CD4-positive, alpha-beta T cell treated with Interleukin-4 for 1 hour (primary cell): ENCODE data around the gene THBS2.

Experiments used
- DNase-seq, 2 donors: peaks; one replicate each; pipeline ENCODE4 v3.0.0-alpha.2; 2020 to 2022

The THBS2 gene

DNA sequence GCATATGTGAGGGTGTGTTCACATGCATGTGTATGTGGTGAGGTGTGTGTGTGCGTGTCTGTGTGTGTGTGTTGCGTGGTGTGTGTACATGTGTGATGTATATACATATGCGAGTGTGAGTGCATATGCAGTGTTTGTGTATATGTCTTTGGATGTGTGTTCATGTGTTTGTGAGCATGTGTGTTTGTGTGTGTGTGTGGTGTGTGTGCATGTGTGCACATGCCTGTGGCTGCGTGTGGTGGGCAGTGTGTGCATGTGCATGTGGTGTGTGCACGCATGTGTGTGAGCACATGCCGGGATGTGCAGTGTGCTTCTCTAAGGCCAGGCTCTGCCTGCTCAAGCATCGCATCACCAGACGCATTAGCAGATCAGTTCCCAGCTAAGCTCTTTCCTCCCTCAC lies 5.7 kb downstream of the THBS2 start:
- no peak for DNase-seq

DNA sequence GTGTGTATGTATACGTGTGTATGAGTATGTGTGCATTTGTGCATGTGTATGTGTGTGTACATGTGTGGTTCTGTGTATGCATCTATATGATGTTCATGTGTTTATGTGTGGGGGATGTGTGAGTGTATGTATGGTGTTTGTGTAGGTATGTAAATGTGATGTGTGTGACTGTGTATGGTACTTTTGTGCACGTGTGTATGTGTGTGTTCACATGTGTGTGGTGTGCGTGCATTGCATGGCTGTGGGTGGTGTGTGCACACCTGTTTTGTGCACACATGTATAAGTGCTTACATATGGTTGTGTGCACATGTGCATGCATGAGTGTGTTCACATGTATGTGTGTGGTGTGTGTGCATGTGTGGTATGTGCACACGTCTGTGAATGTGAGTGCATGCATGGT lies 6.2 kb downstream of the THBS2 start:
- no peak for DNase-seq

DNA sequence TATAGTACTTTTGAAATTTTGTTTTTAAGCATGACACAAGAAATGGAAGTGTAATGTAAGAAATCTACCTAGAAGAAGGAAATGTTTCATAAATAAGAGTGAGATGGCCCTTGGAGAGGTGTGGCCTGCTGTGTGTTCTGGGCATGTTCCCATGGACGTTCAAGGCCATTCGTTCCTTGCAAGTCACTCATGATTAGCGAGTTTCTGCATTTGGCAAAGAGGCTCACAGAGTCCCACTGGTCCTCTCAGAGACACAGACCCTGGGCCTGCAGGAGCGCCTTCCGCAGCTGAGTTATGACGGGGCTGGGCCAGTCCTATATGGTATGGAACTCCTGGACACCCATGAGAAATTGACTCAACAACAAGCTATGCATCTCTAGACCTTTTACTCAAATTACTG lies 7.2 kb downstream of the THBS2 start:
- DNase-seq: no peak

DNA sequence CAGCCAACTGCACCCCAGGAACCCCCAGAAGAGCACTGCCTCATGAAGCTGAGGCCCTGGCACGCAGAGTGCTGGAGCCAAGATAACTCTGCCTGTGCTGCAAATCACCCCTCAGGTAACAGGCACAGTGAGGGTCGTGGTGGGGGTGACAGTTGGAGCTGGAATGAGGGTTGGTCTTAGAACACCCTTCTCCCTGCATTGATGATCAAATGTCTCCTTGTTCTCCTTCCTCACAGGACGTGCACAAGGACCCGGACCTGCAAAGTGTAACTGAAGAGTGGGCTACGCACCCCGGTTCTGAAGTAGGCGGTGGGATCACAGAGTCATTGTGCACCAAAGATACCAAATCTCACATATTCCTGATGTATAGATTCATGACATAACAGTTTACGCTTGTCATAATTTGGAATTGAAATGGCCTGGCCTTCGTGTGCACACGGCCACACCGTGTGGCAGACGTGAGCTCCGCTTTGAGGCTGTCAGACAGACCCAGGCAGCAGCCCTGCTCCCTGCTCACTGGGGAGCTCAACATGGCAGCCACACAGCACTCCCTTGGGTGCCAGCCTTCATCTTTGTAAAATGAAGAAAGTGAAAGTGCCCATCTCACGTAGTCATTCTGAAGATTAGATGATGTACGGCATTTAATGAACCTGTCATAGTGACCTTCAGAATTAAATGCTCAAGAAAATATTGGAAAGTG lies 8.8 kb downstream of the THBS2 start:
- DNase-seq: no peak

DNA sequence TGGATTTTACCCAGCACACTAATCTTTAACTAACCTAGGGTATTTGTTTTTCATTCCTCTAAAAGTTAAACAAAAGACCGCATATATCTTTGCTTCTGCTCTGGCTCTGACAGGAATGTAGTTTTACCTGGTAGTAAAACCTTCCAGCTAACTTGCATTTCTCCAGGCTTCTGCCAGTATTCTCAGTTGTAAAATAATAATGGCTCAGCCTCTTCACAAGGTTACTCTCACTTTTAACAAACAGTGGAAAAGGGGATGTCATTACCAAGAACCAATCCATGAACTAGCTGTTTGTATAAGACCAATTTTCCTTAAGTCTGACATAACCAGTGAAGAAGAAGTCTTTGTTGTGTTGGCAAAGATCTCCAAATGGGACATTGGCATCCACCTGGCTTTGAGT lies 10.0 kb downstream of the THBS2 start:
- DNase-seq: no peak

DNA sequence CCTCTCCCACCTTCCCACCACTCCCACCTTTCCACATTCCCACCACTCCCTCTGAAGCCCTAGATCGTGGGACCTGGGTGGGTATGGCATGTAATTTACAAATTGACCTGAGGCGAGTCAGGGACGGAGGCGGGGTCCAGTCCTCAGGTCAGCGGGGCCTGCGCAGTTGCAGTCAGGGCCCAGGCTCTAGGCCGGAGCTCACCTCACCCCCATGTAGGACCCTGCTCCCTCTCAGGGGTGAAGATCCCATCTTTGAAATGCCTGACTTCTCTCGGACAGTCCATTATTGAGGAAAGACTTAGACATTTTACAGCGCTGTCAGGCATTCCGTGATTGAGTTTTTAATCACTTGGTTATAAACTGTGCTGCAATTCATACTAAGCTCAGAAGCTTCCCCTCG lies 10.5 kb downstream of the THBS2 start:
- no peak for DNase-seq

DNA sequence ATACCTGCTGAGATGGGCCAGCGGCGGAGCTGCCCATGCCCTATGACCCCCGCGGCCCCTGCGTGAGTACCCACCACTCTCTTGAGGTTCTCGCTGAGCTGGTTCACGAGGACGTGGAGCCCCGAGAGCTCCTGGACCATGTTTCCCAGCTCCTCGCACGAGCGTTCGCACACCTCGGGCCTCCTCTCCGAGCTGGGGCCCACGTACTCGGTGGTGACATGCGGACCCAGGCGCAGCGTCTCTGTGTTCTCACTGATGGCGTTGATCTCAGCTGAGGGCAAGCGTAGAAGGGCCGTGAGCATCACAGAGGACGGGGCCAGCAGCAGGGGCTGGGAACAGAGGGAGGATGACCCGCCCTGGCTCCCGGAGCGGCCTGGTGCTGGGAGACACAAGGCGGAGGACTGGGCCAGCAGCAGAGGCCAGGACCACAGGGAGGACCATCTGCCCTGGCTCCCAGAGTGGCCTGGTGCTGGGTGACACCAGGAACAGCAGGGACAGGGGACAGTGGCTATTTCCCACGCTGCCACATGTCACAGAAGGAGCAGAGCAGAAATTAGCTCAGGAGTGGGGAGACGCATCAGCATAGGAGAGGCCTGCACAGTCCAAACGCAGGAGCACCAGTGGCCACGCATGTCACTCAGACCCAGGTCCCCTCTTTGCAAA lies 11.8 kb downstream of the THBS2 start:
- no peak for DNase-seq

DNA sequence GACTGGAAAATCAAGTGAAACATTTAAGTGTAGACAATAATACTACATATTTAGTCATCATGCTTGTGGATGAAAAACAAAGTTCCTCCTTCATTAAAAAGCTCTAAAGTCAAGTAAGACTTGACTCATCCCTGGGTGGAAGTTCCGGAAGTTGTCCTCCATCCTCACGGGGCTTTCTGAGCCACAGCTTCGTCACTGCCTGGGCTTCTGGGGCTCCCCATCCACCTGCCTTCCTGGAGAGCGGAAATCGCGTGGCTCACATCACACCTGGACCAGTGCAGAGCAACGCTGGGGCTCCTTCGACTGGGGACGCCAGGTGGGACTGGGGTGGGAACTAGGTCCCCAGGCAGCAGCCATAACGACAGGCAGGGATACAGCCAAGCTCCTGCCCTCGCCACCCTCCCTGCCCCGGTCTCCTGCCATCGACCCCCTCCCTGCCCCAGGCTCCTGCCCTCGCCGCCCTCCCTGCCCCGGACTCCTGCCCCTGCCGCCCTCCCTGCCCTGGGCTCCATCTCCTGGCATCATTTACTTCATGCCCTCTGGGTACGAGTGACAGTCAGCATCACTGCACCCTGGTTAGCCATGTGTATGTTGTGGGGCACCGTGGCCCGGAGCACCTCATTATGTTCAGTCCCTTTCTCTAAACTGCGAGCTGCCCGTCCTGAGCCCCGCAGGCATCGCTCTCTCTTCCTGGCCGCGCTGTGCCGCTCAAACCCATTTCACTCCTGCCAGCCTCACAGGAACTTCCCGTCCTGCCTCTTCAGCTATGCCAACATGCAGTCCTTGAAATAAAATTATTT lies 12.9 kb downstream of the THBS2 start:
- DNase-seq: no peak

DNA sequence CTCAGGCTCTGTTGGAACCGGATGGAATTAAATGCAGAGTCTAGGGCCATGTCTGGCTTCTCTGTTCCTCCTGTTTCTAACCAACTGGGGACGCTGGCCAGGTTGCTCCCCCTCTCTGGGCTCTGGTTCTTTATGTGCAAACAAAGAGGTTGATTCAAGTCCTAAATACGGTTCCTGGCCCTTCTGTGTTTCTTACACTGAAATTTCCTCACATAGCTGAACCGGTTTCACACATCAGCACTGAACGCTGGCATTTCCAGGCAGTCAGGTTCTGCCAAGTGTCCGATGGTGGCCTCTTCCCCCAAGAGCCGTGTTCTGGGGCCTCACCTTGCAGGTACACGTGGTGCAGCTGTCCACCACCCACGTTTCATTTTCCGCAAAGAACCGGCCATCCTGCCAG lies 13.5 kb downstream of the THBS2 start:
- no peak for DNase-seq

DNA sequence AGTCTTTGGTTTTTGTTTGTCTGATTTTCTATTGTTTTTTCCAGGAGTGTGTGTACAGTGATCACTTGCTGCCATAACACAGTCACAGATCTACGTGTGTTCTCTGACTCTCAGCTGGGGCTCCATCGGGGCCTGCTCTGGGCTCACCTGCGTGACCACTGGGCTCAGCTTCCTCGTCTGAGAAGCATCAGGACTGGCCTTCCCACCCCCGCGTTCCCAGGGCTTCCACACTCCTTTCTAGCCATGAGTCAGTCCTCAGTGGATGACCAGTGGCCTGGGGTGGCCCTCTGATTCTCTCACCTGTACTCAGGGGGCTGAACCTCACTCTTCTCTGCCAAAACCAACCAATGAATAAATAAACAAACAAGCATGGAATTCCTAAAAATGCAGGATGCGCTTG lies 14.5 kb downstream of the THBS2 start:
- DNase-seq: no peak

DNA sequence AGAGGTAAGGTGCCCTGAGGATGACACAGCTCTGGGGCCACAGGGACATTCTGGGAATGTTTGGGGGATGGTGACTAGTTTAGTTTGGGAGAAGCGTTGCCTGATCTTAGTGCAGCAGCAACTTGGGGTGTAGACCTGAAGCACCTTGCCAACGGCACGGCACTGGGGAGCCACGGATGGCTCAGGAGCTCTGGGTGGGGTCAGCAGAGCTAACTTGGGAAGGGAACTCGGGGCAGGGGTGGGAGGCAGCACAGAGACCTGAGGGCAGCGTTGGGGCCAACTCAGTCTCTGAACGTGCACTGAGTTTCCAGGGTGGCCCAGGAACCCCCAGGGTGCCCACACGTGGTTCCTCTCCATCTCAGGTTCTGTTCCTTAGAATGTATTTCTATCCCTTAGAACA lies 14.9 kb downstream of the THBS2 start:
- no peak for DNase-seq

DNA sequence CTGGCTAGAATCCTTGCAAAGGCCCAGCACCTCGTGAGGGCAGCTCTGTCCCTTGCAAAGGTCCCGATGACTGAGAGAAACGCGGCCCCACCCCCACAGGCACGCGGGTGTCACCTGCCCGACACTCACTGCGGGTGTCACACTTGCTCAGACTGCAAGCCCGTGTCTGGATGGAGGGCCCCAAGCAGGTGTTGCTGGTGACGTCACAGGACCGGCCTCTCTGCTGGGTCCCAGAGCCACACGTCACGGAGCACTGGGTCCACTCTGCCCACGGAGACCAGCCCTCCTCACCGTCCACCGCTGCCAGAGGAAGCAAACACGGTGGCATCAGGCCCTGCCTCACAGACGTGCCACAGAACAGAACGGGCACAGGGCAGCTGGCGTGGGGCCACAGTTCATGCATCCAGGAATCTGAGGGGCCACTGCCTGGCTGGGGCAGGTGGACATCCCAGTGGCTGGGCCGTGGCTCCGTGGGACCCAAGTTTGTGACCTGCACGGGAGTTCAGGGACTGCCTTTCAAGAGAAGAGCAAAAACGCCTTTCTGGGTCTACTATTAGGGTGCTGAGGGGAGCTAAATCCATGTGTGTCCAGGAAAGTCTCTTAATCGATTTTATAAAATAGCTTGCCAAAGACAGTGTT lies 16.0 kb downstream of the THBS2 start:
- DNase-seq: no peak

DNA sequence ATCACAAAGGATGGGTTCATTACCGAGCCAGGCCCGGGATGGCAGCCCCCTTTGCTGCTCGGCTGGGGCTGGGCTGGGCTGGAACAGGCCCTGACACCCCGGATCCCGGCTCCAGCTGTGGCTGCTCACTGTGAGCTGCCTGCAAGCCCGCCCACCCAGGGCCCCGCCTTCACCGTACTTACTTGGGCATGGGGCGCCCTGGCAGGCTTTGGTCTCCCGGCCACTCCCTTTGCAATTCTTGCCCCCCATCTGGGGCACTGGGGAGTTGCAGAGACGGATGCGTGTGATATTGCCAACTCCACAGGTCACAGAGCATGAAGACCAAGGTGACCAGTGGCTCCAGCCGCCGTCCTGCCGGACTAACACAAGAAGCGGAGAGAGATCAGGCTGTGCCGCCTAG lies 16.7 kb downstream of the THBS2 start:
- DNase-seq: no peak

DNA sequence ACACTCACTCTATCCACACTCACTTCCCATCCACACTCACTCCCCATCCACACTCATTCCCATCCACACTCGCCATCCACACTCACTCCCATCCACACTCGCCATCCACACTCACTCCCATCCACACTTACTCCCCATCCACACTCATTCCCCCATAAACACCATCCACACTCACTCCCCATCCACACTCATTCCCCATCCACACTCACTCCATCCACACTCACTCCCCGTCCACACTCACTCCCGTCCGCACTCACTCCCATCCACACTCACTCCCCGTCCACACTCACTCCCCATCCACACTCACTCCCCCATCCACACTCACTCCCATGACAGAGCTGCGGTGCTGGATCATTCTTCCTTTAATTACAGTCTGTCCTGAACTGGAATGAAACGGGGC lies 17.1 kb downstream of the THBS2 start:
- no peak for DNase-seq

DNA sequence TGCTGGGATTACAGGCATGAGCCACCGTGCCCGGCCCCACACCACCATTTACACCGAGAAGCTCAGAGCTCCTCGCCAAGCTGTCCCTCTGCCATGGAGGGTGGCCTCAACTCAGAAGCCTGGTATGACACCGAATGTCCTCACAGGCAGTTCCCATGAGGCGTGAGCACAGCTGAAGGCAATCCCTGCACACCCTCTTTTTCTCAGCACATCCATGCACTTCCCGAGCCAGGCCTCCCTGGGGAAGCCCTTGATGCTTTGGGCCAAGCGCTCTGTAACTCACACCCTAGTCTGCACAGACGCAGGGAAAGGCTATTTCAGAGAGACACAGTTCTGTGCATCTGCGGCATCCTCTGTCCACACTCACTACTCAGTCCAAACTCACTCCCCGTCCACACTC lies 18.4 kb downstream of the THBS2 start:
- DNase-seq: no peak

DNA sequence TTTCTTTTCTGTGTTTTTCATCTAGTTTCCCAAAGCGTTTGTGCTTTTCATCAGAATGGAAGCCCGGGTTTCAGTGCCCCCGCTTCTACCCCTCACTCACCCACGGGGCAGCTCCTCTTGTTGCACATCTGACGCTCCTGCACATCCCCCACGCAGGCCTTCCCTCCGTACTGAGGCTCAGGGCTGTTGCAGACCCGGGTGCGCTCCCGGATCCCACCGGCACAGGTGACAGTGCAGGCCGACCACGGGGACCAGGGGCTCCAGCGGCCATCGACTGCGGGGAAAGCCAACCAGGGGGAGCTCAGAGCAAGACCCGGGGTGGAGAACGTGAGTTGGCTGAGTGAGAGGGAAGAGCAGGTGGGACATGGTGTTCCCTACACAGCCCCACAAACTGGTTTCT lies 19.0 kb downstream of the THBS2 start:
- no peak for DNase-seq

DNA sequence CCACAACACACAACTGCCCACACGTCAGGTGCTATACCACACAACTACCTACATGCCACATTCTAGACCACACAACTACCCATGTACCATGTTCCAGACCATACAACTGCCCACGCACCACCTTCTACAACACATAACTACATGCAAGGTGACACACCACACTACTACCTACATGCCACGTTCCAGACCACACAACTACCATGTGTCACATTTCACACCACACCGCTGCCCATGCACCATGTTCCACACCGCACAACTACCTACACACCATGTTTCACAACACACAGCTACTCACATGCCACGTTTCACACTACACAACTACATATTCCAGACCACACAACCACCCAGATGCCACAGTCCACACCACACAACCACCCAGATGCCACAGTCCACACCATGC lies 19.8 kb downstream of the THBS2 start:
- no peak for DNase-seq

DNA sequence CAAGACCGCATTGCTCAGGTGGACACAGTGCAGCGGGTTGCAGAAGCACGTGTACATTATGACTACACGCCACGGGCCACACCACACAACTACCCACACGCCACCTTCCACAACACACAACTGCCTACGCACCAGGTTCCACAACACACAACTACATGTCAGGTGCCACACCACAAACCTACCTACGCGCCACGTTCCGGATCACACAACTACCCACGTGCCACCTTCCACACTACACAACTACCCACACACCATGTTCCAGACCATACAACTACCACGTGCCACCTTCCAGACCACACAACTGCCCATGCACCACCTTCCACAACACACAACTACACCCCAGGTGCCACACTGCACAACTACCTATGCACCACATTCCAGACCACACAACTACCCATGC lies 20.5 kb downstream of the THBS2 start:
- DNase-seq: no peak

DNA sequence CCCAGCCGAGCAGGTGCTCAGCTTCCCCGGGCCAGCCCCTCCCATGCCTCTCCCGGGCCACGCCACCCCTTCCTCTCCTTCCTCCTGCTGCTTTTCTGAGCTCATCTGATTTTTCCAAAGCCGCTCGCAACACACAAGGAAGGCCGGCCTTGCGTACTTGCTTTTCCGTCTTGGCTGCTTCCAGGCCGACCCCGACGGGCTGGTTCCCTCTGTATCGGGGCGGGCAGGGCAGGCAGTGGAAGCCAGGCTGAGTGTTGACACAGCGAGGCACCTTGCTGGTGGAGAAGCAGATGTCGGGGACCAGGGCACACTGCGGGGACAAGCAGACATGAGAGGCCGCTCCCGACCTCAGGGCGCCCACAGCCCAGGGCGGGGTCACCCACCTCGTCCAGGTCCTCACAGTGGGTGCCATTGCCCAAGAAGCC lies 21.1 kb downstream of the THBS2 start:
- no peak for DNase-seq

DNA sequence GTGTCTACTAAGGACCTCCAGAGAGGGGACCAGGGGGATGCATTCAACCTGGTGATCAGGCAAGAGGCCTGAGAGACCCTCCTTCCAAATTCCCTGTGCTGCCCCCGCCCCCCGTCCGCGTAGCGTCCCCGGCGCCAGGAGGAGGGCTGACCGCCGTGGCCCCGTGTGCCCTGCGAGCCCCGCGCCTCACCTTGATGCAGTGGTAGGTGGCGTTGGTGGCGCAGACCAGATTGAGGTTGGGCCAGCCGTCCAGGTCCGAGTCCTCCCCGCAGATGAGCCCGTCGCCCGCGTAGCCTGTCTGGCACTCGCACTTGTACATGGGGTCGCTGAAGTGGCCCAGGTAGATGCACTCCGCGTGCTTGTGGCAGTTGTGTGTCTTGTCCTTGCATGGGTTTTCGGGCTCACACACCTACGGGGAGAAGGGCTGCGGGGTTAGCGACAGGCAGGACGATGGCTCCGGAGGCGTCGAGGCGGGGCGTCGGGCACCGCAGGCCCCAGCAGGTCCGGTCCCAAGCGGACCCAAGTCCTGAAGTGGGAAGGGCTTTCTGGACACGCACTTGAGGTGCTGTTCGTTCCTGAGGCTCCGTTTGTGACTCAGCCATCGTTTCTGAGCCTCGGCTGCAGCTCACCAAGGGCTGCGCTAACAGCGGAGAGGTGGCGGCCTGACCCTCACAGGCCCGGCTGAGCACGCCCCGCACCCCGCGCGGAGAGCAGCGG lies 21.7 kb downstream of the THBS2 start:
- DNase-seq: no peak

DNA sequence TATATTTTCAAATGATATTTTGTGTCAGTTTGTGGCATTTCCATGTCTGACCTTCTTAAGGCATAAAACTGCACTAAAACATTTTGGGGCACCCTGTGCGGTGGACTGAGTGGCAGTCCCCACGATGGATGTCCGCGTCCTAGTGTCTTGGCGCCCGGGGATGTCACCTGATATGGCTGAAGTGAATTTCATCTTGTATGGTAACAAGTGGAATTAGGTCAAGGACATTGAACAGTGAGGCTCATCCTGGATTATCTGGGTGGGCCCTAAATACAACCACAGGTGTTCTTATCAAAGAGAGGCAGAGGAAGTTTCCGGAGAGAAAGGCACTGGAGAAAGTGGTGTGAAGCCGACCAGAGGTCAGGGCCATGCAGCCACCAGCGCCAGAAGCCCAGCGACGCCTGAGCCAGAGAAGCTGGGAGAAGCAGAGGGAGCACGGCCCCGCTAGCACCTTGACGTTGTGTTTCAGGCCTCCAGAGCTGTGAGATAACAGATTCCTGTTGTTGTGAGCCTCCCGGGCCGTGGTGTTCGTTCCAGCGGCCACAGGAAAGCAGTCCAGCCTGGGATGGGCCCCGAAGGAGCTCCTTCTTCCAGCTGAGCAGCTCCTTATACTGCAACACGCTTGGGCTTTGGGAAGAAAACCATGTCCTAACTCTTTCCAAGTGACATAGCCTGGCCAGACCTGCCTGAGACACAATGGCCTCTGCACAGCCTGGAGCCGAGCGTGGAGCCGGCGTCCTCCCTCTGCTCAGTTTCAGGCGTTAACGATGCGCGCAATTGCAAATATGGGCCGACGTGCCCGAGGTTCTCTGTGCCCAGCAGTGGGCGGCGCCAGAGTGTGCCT lies 22.5 kb downstream of the THBS2 start:
- DNase-seq: no peak

DNA sequence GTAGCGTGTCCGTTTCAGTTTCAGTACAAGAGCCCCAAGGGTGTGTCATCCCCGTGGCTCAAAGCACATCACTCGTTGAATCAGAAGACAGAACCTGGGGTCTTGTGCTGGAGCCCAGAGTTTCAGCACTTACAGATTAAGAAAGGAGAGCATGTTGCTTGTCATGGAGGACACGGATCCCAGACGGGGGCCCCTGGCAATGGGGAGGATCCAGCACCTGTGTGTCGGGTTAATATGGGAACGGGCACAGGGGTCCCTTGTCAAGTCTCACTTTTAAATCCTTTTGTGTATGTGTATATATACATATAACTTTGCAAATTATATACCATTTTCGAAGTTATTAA lies 23.4 kb downstream of the THBS2 start:
- DNase-seq: no peak
